Right lobe of liver (tissue), 6 donors: ENCODE data around the gene C11orf98. TPM values are rescaled to one million over a fixed set of nuclear protein-coding genes. Genes with fewer than 3 reads are reported as not detected.
"Not testable (repeated sequence)": the region's sequence is repeated elsewhere in the genome, so short reads cannot be mapped to it uniquely, and the experiment has no call there.

Source experiments
- ATAC-seq, 4 donors: fragments of 200-7000 bp; cut with Tn5 transposase; one replicate each; pipeline ENCODE4 v1.9.1; 2020; ENCODE audit warnings: mild to moderate bottlenecking in 4 of 4, moderate library complexity in 4 of 4
- DNase-seq, 3 donors: peaks; one replicate each; pipeline ENCODE4 v3.0.0-alpha.2; 2020
- H3K27ac ChIP-seq, 3 donors: fragments of 200-600 bp; one replicate each; pipeline ENCODE4 v1.8.0; 2022
- H3K27me3 ChIP-seq, 2 donors: fragments of 200-600 bp; one replicate each; pipeline ENCODE4 v1.8.0; 2022
- H3K36me3 ChIP-seq, 4 donors: fragments of 200-600 bp; sonication (generic) in 1 of 4; one replicate each; pipeline versions ENCODE4 v1.5.1 to v1.8.0; 2017 to 2022; ENCODE audit warnings: control low read depth in 1 of 4
- H3K4me1 ChIP-seq, 4 donors: fragments of 200-600 bp; sonication (generic) in 1 of 4; one replicate each; pipeline versions ENCODE4 v1.5.1 to v1.8.0; 2017 to 2022; ENCODE audit warnings: control low read depth in 1 of 4
- H3K4me3 ChIP-seq, 3 donors: fragments of 200-600 bp; one replicate each; pipeline ENCODE4 v1.8.0; 2022
- H3K9me3 ChIP-seq, 4 donors: fragments of 200-600 bp; sonication (generic) in 1 of 4; one replicate each; pipeline versions ENCODE4 v1.5.1 to v1.8.0; 2017 to 2022; ENCODE audit warnings: control low read depth in 1 of 4
- POLR2A ChIP-seq: fragments of 450-650 bp; IDR thresholded peaks from one replicate; pipeline ENCODE4 v1.6.1; 2017; ENCODE audit warnings: antibody characterized with exemption, mild to moderate bottlenecking
- WGBS: methylation state at CpG from one replicate; pipeline ENCODE4 v1.1.6; 2018; ENCODE audit warnings: low coverage, low lambda C conversion rate; ENCODE audit not compliant: insufficient coverage; ENCODE audit errors: missing lambda C conversion rate; 5-methylcytosine and 5-hydroxymethylcytosine counted together
- intact Hi-C, 2 donors: fragments of 100-400 bp; cut with DNase I; formaldehyde crosslinking; loops; one replicate each; pipeline versions ENCODE4 v1.11.2 to v1.14.1; 2022
- total RNA-seq, 6 experiments: library from RNA; depleted of rRNA in 2 of 6; stranded (reverse); fragments of >200 nt in 2 of 6; fragmentation: NEBNext Ultra II Directional in 3 of 6; extraction: Animal tissue kit (Norgen Biotek cat#: 25700) in 3 of 6; gene quantifications; one replicate each; pipeline versions ENCODE4 v1.1.0 to v1.2.4, GENCODE V29; 2016 to 2023
- TF ChIP-seq, protein P1 (sequence below), 4 donors: fragments of 200-600 bp in 3 of 4; fragments of 450-650 bp in 1 of 4; IDR thresholded peaks; one replicate each; pipeline versions ENCODE4 v1.5.1 to v1.8.0; 2016 to 2022; ENCODE audit warnings: antibody characterized with exemption in 4 of 4, mild to moderate bottlenecking in 2 of 4
- donor health status: DM: no; HTN: yes; CAD: no.
- donor health status: DM: no; HTN: no; CAD: no.
- donor health status: DM: no; HTN: no; CAD: no.
- donor health status: DM: no; HTN: yes; CAD: no.
- donor health status: DM: no; HTN: yes; CAD: no.

Gene C11orf98
- total RNA-seq, 6 experiments from 2014 or later = 18.6 to 52.0 (median 25.6) TPM

DNA sequence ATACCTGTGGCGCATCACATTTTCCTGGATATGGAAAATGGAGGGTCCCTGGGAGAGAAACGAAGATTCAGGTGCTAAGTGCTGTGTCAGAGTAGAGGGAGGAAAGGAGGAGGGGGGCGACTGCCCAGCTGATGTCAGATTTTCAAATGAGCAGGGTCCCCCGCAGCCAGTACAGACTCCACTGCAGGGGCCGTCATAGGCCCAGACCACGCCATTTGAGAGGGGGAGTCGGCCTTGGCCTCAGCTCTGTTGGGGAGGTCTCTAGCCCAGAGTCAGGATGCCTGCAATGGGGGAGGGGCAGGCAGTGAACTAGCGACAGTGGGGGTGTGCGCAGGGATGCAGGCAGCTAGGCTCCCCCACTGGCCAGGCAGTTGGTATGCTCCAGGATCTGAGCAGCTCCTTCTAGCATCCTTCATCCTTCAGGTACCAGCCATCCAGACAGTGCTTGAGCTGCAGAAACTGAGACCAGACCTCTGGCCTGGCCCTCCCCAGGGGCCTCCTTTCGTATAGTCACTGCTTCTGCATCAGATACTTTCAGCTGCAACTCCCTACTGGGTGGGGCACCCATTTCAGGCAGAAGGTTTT is 42.4 kb upstream of the C11orf98 start, which contains the start of the genes BSCL2 and GNG3:
Gene BSCL2 (minus strand): TSS at position 148 of the 585 bp plus-strand sequence. CDS start 229 bp downstream, outside the sequence.
Gene GNG3 (plus strand): TSS at position 400 of the 585 bp plus-strand sequence. CDS start 620 bp downstream, outside the sequence.
- 100% methylated on average over 2 of the region's 10 CpGs for WGBS
- DNase-seq (peak in 1 of 3 donors; percentile 62), ATAC-seq (no peak)
- peak within 1 kb of the TSS; percentile 59 to 70 (median 69) for H3K4me3 ChIP-seq
- no peaks in the 10 kb centered on the region for H3K9me3 ChIP-seq
- intact Hi-C loops = no loop called here
- TF ChIP-seq, protein P1, sequence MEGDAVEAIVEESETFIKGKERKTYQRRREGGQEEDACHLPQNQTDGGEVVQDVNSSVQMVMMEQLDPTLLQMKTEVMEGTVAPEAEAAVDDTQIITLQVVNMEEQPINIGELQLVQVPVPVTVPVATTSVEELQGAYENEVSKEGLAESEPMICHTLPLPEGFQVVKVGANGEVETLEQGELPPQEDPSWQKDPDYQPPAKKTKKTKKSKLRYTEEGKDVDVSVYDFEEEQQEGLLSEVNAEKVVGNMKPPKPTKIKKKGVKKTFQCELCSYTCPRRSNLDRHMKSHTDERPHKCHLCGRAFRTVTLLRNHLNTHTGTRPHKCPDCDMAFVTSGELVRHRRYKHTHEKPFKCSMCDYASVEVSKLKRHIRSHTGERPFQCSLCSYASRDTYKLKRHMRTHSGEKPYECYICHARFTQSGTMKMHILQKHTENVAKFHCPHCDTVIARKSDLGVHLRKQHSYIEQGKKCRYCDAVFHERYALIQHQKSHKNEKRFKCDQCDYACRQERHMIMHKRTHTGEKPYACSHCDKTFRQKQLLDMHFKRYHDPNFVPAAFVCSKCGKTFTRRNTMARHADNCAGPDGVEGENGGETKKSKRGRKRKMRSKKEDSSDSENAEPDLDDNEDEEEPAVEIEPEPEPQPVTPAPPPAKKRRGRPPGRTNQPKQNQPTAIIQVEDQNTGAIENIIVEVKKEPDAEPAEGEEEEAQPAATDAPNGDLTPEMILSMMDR (IDR thresholded peaks at IDR 0.05) = no peak
- no peak for TF ChIP-seq POLR2A
- H3K36me3 ChIP-seq = peaks cover 0 to 22% (median 3%) of the 10 kb centered on the region in 4 donors
- H3K4me1 ChIP-seq = peaks cover 0 to 40% (median 19%) of the 10 kb centered on the region in 4 donors
- H3K27me3 ChIP-seq = no peaks in the 10 kb centered on the region
- H3K27ac ChIP-seq = peak within 1 kb of the TSS in 2 of 3 donors; percentile 68 to 96

DNA sequence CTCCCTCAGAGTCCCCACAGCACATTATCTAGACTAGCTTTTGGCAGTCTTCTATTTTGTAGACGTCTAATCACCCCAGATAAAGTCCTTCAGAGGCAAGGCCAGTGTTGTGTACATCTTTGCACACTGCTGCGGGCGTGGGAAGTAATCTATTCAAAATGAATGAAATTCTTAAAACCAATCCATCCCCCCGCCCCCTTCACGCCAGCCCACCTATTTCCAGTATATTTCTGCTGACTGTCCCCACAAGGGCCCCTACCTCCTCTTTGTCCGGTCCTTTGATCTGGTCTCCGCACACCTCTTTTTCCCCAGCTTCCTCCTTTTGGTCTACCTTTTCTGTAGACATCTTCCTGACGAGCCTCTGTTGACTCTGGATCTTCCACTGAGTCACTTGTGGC is 41.8 kb upstream of the C11orf98 start:
- no peak for DNase-seq
- Histone ChIP-seq H3K27me3 (no peaks in the 10 kb centered on the region), H3K4me3 (peak overlapping the region in 2 of 3 donors; percentile 59 to 70), H3K9me3 (no peaks in the 10 kb centered on the region), H3K4me1 (peaks cover 0 to 35% (median 16%) of the 10 kb centered on the region in 4 donors), H3K36me3 (peaks cover 0 to 17% (median 3%) of the 10 kb centered on the region in 4 donors), H3K27ac (peak overlapping the region in 2 of 3 donors; percentile 63 to 68)
- ATAC-seq = no peak
- intact Hi-C loops = no loop called here
- WGBS = 67% methylated on average over 5 of the region's 8 CpGs
- TF ChIP-seq, protein P1 (IDR thresholded peaks at IDR 0.05) = no peak
- no peak for TF ChIP-seq POLR2A

DNA sequence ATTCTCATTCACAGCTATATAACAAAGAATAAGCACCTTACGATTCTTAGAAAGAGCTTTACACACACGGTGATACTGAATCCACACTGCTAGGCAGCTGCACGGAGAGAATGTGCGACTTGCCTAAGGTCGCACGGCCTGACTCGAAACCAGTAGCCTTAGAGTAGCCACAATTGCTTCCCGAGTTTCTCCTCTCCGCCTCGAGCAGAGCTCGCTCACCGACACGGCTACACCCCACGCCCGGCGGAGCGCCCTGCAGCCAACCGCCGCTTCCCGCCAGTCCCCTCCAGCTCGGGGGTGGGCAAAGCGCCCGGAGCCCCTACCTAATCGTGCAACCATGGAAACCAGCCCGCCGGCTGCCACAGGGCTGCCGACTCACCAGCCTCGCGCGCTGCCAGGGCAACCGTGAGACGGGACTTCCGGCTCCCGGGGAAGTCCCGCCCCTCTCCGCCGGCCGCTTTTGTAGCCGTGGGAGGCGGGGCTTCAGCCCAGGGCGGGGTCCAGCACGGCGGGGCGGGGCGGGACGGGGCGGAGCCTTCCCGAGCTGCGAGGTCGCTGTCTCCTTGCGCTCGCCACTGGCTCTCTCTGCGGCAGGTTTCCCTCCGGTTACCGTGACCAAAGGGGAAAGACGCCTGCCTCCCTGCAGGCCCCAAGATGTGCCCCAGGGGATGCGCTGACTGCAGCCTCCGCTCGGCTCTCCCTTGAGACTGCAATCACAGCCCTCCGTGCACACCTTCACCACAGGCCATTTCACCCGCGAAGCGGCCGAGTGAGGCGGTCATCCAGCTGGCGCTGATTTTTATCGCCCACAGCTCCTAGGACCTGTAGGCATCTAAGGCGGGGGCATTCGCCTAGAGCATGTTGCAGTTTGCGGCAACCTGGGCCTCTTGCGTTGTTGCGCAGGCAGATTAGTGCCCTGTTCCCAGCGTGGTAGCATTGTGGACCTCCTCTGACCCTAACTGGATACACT is 41.2 kb upstream of the C11orf98 start:
- ATAC-seq = peak; percentile 84 to 91 (median 86)
- TF ChIP-seq, protein P1 (IDR thresholded peaks at IDR 0.05) = no peak
- TF ChIP-seq POLR2A = peak; percentile 41

DNA sequence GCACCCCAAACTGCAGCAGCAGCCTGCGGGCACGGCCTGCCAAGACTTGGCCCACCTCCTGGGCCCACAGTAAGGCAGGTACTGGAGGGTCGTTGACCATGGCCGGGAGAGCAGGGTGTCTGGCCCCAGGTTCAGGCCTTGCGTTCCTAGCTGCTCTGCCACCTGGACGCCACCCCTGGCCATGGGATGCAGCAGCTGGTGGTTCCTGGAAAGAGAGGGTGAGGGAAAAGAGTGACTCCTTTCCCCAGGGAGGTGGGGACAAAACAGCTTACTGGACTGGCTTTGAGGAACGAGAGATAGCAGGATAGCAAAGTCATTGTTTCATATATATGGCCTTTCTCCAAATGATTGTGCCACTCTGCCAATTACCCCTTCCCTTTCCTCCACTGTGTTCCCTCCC is 40.4 kb upstream of the C11orf98 start:
- no peak for TF ChIP-seq POLR2A
- TF ChIP-seq, protein P1 (IDR thresholded peaks at IDR 0.05) = no peak
- Histone ChIP-seq H3K27ac (peak overlapping the region in 1 of 3 donors; percentile 10), H3K27me3 (no peaks in the 10 kb centered on the region), H3K4me1 (peaks cover 0 to 24% (median 13%) of the 10 kb centered on the region in 4 donors), H3K9me3 (no peaks in the 10 kb centered on the region), H3K4me3 (peak overlapping the region; percentile 59 to 70 (median 69)), H3K36me3 (peaks cover 0 to 13% (median 0%) of the 10 kb centered on the region in 4 donors)
- WGBS = 38% methylated on average over 4 of the region's 7 CpGs
- intact Hi-C loops = no loop called here
- DNase-seq (peak in 1 of 3 donors; percentile 28), ATAC-seq (no peak)

More for the DNA sequence above, 41.2 kb upstream of the C11orf98 start:
- peak; percentile 97 for DNase-seq
- whole genome bisulfite sequencing = 6% methylated on average over 36 of the region's 73 CpGs
- H3K4me1 ChIP-seq = peaks cover 0 to 30% (median 14%) of the 10 kb centered on the region in 4 donors
- H3K27me3 ChIP-seq = no peaks in the 10 kb centered on the region
- H3K36me3 ChIP-seq = peaks cover 0 to 17% (median 3%) of the 10 kb centered on the region in 4 donors
- H3K9me3 ChIP-seq = no peaks in the 10 kb centered on the region
- H3K4me3 ChIP-seq = peak overlapping the region; percentile 59 to 70 (median 69)
- intact Hi-C loops = no loop called here
- peak overlapping the region in 2 of 3 donors; percentile 63 to 68 for H3K27ac ChIP-seq

DNA sequence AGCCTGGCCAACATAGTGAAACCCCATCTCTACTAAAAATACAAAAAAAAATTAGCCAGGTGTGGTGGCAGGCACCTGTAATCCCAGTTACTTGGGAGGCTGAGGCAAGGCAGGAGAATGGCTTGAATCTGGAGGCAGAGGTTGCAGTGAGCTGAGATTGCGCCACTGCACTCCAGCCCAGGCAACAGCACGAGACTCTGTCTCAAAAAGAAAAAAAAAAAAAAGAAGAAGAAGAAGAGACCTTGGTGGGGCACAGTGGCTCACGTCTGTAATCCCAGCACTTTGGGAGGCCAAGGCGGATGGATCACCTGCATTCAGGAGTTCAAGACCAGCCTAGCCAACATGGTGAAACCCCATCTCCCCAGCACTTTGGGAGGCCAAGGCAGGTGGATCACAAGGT is 38.9 kb upstream of the C11orf98 start:
- peaks cover 0 to 20% (median 10%) of the 10 kb centered on the region in 4 donors for H3K4me1 ChIP-seq
- H3K4me3 ChIP-seq, ATAC-seq, intact Hi-C loops, H3K9me3 ChIP-seq, H3K27me3 ChIP-seq, DNase-seq, H3K27ac ChIP-seq: not testable (repeated sequence)
- WGBS = 63% methylated on average over 3 of the region's 4 CpGs
- H3K36me3 ChIP-seq = peaks cover 0 to 11% (median 0%) of the 10 kb centered on the region in 4 donors
